D341Med (cell line): ENCODE data around the gene TPBGL.
"Not testable (repeated sequence)": the region's sequence is repeated elsewhere in the genome, so short reads cannot be mapped to it uniquely, and the experiment has no call there.

Experiments used
- DNase-seq: peaks from one replicate; pipeline ENCODE4 v3.0.0; 2012; ENCODE audit warnings: low spot score

The TPBGL gene

DNA sequence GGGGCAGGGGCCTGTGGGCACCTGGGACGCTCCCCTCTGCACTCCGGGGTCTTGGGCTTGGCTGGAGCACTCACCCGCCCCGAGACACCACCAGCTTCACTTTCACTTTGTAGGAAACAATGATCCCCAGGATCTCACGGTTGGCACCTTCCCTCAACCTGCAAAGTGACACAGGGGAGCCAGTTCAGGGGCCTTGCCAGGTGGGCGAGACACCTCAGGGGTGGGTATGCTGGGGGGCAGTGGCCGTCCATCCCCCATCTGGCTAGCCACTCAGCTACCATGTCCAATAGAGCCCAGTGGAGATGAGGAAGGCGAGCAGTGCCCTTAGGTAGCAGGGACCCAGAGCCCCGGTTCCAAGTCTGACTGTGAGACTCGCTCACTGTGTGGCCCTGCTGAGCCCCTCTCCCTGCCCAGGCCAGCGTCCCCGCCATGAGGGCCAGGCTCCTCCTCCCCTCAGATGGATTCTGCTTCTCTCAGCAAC is 32.3 kb downstream of the TPBGL start:
- DNase-seq: no peak

DNA sequence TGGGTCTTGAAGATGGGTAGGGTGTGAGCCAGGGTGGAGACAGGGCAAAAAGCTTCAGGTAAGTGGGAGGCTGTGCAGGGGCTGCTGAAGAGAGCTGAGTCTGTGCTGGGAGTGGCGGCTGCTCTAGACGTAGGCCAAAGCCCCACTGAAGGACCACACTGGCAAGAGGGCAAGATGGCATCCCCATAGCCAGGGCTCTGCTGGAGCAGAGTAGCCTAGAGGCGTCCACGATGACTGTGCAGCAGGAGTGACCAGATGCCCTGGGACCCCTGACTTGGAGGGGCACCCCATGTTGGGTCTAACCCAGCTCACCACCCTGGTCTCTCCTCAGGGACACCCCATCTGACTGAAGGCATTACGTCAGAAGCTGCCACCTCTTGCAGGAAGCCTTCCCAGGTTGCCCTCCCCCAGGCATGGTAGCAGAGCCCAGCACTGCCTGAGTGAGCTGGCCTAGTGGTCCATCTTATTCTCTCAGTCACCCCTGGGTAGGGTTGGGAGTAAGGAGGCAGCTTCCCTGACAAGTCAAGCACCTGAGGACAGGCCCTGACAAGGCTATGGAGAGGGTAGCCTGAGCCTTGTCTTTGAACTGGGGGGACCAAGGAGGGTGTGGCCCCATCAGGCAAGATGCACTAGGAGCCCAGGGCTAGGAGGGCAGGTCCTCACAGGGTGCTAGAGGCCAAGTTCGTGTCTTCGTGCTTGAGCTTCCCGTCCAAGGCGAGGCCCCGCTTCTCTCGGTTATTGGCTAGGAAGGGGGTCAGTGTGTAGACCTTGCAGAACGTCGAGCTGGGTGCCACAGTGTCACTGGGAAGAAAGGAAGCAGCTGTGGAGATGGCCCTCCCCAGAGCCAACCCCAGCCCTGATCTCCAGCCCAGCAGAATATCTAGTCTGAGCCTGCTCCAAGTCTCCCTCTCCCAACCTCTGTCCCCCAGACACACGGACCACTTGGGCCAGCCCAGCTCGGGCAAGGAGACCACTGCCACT is 33.1 kb downstream of the TPBGL start:
- no peak for DNase-seq

DNA sequence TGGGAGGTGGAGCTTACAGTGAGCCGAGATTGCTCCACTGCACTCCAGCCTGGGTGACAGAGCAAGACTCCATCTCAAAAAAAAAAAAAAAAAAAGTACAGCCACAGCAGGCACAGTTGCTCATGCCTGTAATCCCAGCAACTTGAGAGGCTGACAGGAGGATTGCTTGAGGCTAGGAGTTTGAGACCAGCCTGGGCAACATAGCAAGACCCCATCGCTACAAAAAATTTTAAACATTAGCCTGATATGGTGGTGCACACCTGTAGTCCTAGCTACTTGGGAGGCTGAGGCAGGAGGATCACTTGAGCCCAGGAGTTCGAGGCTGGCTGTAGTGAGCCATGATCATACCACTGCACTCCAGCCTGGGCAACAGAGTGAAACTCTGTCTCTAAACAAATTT is 34.1 kb downstream of the TPBGL start:
- DNase-seq: not testable (repeated sequence)

DNA sequence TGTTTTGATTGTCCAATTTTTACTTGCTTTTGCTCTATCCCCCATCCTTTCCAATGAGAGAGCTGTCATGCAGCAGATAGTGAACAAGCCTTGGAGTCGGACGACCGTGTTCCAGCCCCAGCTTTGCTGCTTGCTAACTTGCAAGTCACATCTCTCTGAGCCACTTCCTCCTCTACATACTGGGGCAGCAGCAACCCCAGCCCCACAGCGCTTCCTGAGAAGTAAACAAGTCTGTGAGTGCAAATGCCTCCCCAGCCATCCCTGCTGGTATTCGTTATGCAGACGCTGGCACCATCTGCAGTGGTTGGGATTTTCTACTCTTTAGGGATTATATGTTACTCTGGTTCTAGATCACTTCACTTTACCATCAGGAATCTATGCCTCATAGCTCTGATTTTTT is 35.0 kb downstream of the TPBGL start:
- DNase-seq: peak; percentile 55

DNA sequence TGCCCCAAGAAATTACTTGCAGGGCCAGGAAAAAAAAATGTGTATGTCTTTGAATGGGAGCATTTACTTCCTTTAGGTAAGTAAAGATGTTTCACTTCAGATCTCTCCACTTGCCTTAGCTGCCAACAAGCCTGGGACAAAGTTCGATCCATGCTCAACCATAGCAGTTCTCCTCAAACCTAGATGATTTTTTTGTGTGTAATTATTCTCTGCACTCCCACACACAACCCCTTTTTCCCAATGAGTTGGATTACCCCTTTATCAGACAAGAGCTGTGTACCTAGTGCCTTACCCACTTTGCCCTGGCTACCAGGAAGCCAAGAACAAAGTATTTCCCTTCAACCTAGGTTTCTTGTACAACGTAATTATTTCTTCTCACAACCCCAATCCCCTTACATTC is 35.6 kb downstream of the TPBGL start:
- no peak for DNase-seq

DNA sequence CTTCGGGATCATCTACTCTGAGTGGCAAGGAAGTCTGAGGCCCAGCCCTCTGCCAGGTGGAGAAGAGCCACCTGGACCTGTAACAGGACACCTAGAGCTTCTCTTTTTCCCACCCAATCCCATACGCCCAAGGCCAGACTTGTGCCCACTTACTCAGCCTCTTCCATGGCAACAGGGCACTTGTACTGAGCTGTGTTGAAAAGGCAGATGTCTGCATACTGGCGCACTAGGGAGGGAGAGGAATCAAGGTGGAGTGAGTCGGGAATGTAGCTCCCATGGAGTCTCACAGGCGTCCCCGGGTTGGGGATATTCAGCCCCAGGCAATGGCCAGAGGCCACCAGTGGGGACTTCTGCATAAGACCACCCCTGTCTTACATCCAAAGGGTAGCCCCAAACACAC is 36.1 kb downstream of the TPBGL start:
- no peak for DNase-seq

DNA sequence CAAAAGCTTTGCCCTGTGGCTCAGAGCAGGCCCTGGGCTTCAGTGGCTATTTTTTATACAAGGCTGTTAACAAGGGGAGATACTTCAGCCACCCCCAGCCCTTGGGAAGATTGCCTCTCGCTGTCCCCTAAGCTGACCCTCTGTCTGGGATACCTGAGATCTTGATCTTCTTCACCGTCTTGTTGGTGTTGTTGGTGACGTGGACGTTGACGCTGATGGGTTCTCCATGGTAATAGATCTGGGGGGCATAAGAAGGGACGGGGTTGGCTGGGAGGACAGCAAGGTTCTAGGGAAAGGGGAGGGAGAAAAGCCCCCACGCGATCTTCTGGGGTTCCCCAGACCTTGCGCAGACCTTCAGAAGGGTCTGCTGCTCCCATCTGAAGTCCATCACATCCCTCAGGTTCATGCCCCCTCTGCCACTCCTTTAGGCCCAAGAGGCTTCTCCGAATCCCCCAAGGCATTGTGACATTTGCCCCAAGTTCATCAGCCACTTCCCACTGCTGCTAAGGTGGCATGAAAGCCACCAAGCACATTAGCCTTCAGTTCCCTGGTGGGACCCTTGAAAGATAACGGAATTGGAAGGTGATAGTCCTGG is 36.7 kb downstream of the TPBGL start:
- no peak for DNase-seq

DNA sequence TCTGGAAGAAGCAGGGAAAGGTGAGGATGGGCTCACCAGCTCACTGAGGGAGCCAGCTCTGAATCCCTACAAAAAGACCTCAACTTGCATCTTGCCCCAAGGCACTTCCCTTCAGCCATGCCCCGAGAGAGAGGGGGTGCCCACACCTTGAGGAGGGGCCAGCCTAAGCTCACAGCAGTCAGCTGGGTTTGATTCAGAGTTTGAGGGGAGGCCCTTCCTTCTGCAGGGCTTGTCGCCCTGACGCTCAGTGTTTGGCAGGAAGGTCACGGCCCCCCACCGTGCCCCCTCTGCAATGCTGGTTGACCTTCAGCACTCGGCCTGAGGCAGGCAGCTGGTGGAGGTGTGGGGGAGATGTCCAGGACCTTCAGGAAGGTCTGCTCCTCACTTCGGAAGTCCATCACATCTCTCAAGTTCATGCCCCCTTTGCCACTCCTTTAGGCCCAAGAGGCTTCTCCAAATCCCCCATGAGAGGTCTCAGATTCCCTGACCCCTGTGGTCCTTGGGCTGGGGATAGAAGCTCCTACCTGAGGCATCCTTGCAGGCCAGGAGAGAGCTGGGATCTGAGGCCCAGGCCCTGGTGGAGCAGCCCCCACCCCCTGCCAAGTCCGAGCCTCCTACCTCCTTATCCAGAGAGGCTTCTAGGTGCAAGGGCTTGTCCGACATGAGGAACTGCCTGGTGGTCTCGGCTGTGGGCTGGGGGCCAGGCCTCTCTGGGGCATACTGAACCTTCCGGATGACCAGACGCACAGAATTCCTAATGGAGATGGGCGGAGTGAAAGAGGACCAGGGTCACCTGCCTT is 37.6 kb downstream of the TPBGL start:
- no peak for DNase-seq

DNA sequence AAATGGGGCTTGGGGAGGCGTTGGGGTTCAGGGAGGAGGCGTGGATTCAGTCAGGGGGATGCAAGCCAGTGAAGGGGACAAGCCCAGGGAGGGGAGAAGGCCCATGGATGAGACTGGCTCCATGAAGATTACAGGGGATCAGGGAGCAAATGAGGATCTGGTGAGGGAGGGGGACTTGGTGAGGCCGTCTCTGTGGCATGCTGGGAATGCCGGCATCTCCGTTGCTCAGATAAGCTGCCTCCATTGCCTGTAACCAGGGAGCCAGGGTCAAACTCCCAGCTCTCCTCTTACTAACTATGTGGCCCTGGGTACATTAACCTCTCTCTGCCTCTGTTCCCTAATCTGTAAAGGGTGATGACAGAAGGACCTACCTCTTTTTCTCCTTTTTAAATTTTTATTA is 38.7 kb downstream of the TPBGL start:
- peak; percentile 56 for DNase-seq

DNA sequence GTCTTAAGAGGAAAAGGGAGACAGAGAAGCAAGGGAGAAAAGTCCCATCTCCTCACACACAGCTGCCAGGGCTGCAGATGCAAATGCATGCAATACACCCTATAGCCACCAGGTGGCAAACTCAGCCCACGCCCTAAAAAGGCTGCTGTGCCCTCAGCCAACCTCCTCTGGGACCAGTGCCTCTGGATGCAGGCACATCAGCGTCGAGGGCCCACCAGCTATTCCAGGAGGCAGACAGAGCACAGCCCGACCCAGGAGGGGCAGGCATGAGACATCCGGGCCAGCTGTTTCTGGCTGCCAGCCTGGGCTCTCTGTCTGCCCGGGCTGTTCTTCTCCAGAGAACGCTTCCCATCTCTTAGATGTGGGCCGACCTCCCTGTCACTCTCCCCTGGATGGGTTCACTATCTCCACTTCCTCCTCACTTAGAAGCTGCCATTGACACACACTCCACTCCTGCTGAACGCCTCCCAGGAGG is 39.7 kb downstream of the TPBGL start:
- peak; percentile 90 for DNase-seq

DNA sequence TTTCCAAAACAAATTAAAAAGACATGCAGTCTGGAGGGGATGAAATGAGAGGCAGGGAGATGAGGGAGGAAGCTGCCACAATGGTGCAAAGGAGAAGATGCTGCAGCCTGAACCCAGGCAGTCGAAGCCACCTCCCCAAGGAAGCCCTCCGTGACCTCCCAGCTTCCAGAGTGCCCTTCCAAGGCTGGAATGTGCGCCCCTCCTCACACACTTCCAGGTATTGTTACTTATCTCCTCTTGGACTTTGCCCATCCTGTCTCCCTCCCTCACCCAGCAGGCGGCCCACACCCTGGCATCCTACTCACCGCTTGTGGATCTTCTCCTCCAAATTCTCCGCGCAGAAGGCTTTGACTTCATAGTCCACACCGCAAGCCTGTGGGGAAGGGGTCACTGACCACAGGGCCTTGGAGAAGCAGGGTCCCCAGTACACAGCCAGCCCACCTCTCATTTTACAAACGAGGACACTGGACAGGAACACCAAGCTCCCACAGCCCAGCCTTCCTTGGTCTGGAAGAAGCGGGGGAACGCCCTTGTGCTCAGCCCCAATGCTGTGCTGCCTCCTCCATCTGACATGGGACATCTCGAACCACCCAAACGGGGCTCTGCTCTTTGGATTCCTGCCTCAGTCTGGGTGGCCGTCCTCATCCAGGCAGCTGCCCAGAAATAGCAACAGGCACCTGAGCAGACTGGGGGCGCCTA is 40.3 kb downstream of the TPBGL start:
- no peak for DNase-seq

DNA sequence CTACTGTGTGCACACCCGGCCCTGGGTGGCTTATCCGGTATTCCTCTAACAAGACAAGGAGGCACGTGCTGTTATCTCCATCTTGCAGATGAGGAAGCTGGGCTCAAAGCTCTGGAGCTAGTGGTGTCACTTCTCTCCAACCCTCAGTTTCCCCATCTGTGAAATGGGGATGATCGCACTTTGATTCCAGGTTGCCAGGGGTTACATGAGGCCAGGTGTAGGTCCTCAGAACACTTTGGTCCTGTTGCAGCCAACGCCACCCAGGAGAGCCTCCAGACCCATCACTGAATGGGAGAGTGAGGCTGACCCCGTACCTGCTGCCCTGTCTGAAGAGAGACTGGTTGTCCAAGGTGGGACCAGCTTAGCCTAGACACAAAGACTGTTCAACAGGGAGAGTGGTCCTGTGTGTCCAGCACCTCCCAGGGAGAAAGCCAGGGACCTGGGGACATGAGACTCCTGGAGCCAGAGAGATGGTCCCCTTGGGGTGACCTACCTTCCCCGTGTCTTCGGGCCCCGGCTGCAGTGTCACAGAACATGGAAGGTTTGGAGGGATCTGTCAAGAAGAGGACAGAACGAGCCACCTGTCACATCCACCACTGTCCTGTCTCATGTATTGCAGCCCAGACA is 41.0 kb downstream of the TPBGL start:
- DNase-seq: no peak

DNA sequence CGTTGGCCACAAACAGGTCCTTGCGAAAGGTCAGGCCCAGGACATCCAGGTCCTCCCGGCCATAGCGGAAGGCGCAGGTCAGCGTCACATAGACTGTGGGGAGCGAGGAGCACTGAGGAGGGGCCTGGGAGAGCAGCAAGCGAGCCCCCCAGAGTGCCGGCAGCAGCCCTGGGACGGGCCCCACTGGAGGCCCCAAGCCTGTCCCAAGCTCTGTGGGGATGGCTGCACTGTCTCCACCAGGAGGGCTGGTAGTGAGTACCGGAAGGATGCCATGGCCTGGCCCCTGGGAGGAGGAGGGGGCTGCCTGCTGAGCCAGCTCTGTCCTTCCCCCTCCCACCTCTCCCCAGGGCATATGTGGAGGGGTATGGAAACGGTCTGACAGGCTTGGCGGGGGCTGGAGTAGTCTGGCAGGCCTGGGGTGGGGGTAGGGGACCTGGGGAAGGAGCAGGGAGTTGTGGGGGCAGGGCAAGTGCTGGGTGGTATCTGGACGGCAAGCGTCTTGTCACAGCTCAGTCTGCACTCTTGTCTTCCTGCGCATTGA is 42.9 kb downstream of the TPBGL start:
- DNase-seq: no peak

DNA sequence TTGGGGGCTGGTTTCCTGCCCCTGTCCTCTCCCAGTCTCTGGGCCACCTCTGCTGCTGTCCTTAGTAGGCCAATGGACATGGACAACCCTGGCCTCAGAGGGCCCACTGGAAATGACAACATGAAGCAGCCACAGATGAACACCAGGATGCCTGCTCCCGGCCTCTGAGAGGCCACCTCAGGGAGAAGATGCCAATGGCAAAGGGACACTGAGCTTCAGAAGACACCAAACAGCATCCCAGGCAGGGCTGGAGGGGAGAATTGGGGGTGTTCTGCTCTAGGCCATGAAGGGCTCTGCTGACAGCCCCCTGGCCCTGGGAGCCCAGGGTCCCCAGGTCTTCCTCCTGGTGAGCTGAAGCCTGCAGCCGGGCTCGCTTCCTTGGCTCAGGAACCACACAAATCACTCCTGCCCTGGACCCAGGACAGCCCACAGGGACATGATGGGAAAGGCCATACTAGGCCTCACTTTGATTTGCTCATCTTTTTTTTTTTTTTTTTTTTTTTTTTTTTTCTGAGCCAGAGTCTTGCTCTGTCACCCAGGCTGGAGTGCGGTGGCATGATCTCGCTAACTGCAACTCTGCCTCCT is 45.3 kb downstream of the TPBGL start:
- DNase-seq: no peak

DNA sequence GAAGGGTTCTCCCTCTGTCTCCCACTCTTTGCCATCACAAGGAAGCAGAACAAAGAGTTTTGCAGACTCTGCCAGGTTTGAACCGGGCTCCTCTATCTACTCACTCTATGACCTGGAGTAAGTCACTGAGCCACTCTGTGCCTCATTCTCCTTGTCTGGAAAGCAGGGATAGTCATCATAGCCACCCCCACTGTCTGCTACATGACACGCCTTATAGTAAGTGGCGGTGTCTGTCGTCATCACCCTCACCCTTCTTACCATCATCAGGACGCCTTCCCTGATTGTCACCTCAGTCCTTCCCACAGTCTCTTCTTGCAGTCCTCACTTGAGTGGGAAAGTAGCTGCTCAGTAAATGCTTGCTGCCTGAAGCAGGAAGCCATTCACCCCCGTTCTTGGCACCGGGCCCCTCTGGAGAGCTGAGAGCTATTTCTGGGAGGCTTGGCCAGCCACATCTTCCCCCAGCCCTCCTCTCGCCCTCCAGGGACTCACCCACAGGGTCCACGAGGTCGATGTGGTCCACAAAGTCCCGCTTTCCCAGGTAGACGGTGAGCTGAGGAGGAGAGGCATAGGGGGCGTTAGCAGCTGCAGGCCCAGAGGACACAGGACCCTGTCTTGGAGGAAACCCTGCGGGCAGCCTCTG is 46.4 kb downstream of the TPBGL start:
- no peak for DNase-seq

DNA sequence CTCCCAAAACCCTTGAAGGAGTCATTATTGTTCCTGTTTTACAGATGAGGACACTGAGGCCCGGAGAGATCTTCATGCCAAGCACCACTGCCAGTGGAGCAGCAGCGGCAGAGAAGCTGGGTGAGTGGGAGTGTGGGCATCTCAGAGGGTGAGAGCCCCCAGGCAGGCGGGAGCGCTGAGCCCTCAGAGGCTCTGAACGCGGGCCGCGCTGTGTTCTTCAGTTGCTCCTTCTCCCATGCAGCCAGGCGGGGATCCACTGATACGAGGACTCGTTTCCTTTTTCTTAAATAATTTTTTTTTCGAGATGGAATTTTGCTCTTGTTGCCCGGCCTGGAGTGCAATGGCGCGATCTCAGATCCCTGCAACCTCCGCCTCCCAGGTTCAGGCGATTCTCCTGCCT is 47.0 kb downstream of the TPBGL start:
- no peak for DNase-seq

DNA sequence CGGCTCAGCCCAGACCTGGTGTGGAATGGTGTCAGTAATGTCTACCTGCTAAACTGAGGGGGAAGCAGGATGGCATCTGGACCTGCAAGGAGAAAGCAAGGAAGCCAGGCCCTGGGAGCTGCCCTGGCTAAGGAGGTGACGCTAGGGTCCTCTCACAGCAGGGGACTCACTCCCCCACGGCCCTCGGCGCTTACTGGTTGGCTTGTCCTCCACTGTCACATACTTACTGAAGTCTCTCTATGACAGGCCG is 48.9 kb downstream of the TPBGL start:
- DNase-seq: no peak

DNA sequence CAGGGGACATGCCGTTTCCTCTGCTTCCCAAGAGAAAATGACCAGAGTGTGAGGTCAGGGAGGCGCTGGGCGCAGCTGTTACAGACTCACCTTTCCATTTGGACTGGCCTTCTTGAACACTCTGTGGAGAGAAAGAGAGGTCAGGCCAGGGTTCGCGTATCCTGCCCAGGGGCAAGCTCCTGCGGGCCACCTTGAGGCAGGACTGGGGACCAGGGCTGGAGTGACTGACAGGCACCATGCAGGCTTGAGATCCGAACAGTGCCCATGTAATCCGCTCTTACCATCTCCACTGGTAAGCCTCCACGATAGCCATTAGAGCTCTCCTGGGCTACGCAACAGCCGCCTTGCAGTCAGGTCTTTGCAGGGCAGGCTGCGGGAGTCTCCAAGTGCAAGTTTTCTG is 49.3 kb downstream of the TPBGL start:
- no peak for DNase-seq

DNA sequence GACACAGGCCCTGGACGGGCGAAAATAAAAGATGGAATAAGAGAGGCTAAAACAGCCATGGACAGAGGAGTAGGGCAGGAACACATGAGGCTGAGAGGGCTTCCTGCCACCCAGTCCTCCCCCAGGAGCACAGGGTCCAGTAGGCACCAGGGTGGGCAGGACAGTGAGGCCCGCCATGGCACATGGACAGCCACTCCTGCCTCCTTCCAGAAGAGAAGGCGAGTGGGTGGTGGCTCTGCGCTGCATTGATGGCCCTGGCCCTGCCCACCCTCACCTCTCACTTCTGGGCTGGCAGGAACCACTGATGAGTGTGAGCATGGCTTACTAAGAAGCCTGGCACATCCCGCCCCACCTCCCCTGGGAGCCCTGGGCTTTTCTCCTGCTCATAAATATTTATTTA is 51.2 kb downstream of the TPBGL start:
- no peak for DNase-seq

DNA sequence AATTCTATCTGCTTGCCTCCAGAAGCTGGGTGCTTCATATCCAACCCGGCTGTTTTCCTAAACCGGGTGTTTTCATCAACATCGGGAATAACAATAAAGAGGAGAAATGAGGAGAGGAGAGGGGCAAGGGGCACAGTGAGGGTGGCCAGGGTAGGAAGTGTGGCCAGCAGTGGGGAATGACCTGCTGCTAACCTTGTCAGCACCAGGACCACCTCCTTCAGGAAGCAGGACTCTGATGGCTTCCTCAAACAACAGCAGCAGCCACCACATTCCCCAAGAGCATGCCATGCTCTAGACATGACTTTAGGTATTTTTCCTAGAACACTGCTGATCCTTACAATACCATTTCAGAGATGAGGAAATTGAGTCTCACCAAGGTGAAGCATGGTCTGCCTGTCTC is 52.4 kb downstream of the TPBGL start:
- DNase-seq: no peak
